NCI-H1048 (cell line): Measurements from ENCODE around the gene ABCB6.
A peak's percentile ranks its signal among the peaks of the same experiment; 100 is the strongest.
"Not testable (repeated sequence)": the region's sequence is repeated elsewhere in the genome, so short reads cannot be mapped to it uniquely, and the experiment has no call there.

ENCODE experiments used
- DNase-seq: peaks from one replicate; lab custom pipeline; 2025; lab: John Stamatoyannopoulos, UW

The ABCB6 gene

GRCh38 chr2:219218732-219219701, at the start of gene ABCB6:
Gene ABCB6, minus strand, starts transcription at chr2:219218958. Its CDS starts 285 bp downstream, at chr2:219218673.
- DNase-seq: peak; percentile 95

- no peak for DNase-seq
Observed at GRCh38 chr2:219268294-219268693, 49.5 kb upstream of the ABCB6 start.

- no peak for DNase-seq
Observed at GRCh38 chr2:219266886-219267285, 48.1 kb upstream of the ABCB6 start.

- DNase-seq: no peak
Observed at GRCh38 chr2:219266232-219266631, 47.5 kb upstream of the ABCB6 start.

- DNase-seq: no peak
Observed at GRCh38 chr2:219261024-219261855, 42.5 kb upstream of the ABCB6 start.

GRCh38 chr2:219258942-219259341, 40.2 kb upstream of the ABCB6 start:
- DNase-seq: not testable (repeated sequence)

GRCh38 chr2:219254590-219255201, 35.9 kb upstream of the ABCB6 start:
- no peak for DNase-seq

GRCh38 chr2:219253753-219254589, 35.2 kb upstream of the ABCB6 start, which contains the start of gene TUBA4A:
Gene TUBA4A, minus strand, starts transcription at chr2:219253918. Its CDS starts 60 bp downstream, at chr2:219253858.
- DNase-seq: no peak

GRCh38 chr2:219252900-219253752, 34.4 kb upstream of the ABCB6 start, which contains the start of gene TUBA4B:
Gene TUBA4B, plus strand, starts transcription at chr2:219253243. Its CDS starts 165 bp downstream, at chr2:219253408.
- DNase-seq: no peak

- no peak for DNase-seq
Observed at GRCh38 chr2:219252570-219252899, 33.8 kb upstream of the ABCB6 start.

GRCh38 chr2:219252084-219252483, 33.3 kb upstream of the ABCB6 start:
- no peak for DNase-seq

- no peak for DNase-seq
Observed at GRCh38 chr2:219251656-219252055, 32.9 kb upstream of the ABCB6 start.

- DNase-seq: no peak
Observed at GRCh38 chr2:219250049-219250781, 31.5 kb upstream of the ABCB6 start.

- DNase-seq: no peak
Observed at GRCh38 chr2:219249203-219249980, 30.6 kb upstream of the ABCB6 start.

- no peak for DNase-seq
Observed at GRCh38 chr2:219248845-219249202, 30.1 kb upstream of the ABCB6 start.

- no peak for DNase-seq
Observed at GRCh38 chr2:219247678-219248642, 29.2 kb upstream of the ABCB6 start.

- no peak for DNase-seq
Observed at GRCh38 chr2:219246559-219246958, 27.8 kb upstream of the ABCB6 start.

- no peak for DNase-seq
Observed at GRCh38 chr2:219245899-219246230, 27.1 kb upstream of the ABCB6 start.
